ENCODE results near the gene POLD1.
"Not testable (repeated sequence)": the region's sequence is repeated elsewhere in the genome, so short reads cannot be mapped to it uniquely, and the experiment has no call there.

The POLD1 gene

GRCh38 chr19:50349277-50350057, 34.7 kb upstream of the POLD1 start:
- no peak overlapping the region for H3K27ac ChIP-seq
- no peak for TF ChIP-seq CTCF (IDR thresholded peaks at IDR 0.05)
- no peak for TF ChIP-seq ZFX (IDR thresholded peaks at IDR 0.05; ENCODE audit: borderline replicate concordance)

- H3K27ac ChIP-seq: no peak overlapping the region
- TF ChIP-seq ZFX (IDR thresholded peaks at IDR 0.05; ENCODE audit: borderline replicate concordance) (no peak), CTCF (IDR thresholded peaks at IDR 0.05) (no peak)
These were observed 31.9 kb upstream of the POLD1 start for GRCh38 chr19:50352242-50352641.

GRCh38 chr19:50353487-50353880, 30.7 kb upstream of the POLD1 start:
- H3K27ac ChIP-seq: not testable (repeated sequence)

- TF ChIP-seq CTCF (IDR thresholded peaks at IDR 0.05) (no peak), ZFX (IDR thresholded peaks at IDR 0.05; ENCODE audit: borderline replicate concordance) (no peak)
- H3K27ac ChIP-seq: peak overlapping the region; percentile 78
These were observed 27.4 kb upstream of the POLD1 start for GRCh38 chr19:50356691-50357177.

GRCh38 chr19:50357178-50358100, 26.7 kb upstream of the POLD1 start:
- TF ChIP-seq CTCF (IDR thresholded peaks at IDR 0.05) (peak; percentile 92), ZFX (IDR thresholded peaks at IDR 0.05; ENCODE audit: borderline replicate concordance) (no peak)
- peak overlapping the region; percentile 78 for H3K27ac ChIP-seq

GRCh38 chr19:50358483-50359327, 25.4 kb upstream of the POLD1 start:
- TF ChIP-seq ZFX (IDR thresholded peaks at IDR 0.05; ENCODE audit: borderline replicate concordance): no peak
- TF ChIP-seq CTCF (IDR thresholded peaks at IDR 0.05): no peak
- H3K27ac ChIP-seq: peak overlapping the region; percentile 78

GRCh38 chr19:50359328-50359818, 24.8 kb upstream of the POLD1 start:
- no peak overlapping the region for H3K27ac ChIP-seq
- TF ChIP-seq ZFX (IDR thresholded peaks at IDR 0.05; ENCODE audit: borderline replicate concordance) (no peak), CTCF (IDR thresholded peaks at IDR 0.05) (no peak)
